Measurements from ENCODE around the gene DNAI2. TPM values are rescaled to one million over a fixed set of nuclear protein-coding genes. Genes with fewer than 3 reads are reported as not detected.

DNAI2 gene
- total RNA-seq, 6 experiments from 2014 or later, result not detected

GRCh38 chr17:74342224-74342623 lies 68.2 kb downstream of the DNAI2 start:
- no peak for DNase-seq

GRCh38 chr17:74343121-74343520 lies 69.1 kb downstream of the DNAI2 start:
- ATAC-seq (no peak), DNase-seq (no peak)
- no peaks in the 10 kb centered on the region for H3K4me1 ChIP-seq
- intact Hi-C loops (cut with DNase I), result no loop called here
- no peaks in the 10 kb centered on the region for H3K9me3 ChIP-seq
- no peak overlapping the region for H3K27ac ChIP-seq
- no peak for TF ChIP-seq POLR2A (IDR thresholded peaks at IDR 0.05)
- TF ChIP-seq CTCF (IDR thresholded peaks at IDR 0.05), result no peak
- WGBS (ENCODE audit: insufficient coverage, low coverage, low lambda C conversion rate, missing lambda C conversion rate), result 69% methylated on average over 4 of the region's 8 CpGs
- H3K36me3 ChIP-seq, result no peaks in the 10 kb centered on the region
- no peaks in the 10 kb centered on the region for H3K27me3 ChIP-seq
- H3K4me3 ChIP-seq, result no peak overlapping the region

More at GRCh38 chr17:74342224-74342623, 68.2 kb downstream of the DNAI2 start:
- peak in 1 of 4 donors; percentile 14 for ATAC-seq
- intact Hi-C loops (cut with DNase I), result no loop called here
- Histone ChIP-seq H3K27ac (no peak overlapping the region), H3K4me1 (no peaks in the 10 kb centered on the region), H3K27me3 (no peaks in the 10 kb centered on the region), H3K4me3 (no peak overlapping the region), H3K9me3 (no peaks in the 10 kb centered on the region), H3K36me3 (no peaks in the 10 kb centered on the region)
- 40% methylated on average over 1 of the region's 10 CpGs for WGBS (ENCODE audit: insufficient coverage, low coverage, low lambda C conversion rate, missing lambda C conversion rate)
- TF ChIP-seq POLR2A (IDR thresholded peaks at IDR 0.05) (no peak), CTCF (IDR thresholded peaks at IDR 0.05) (no peak)

GRCh38 chr17:74343526-74344284 lies 69.7 kb downstream of the DNAI2 start:
- intact Hi-C loops (cut with DNase I), result no loop called here
- H3K4me3 ChIP-seq, result no peak overlapping the region
- no peaks in the 10 kb centered on the region for H3K9me3 ChIP-seq
- no peaks in the 10 kb centered on the region for H3K36me3 ChIP-seq
- no peak for TF ChIP-seq POLR2A (IDR thresholded peaks at IDR 0.05)
- TF ChIP-seq CTCF (IDR thresholded peaks at IDR 0.05), result no peak
- no peak overlapping the region for H3K27ac ChIP-seq
- no peaks in the 10 kb centered on the region for H3K4me1 ChIP-seq
- DNase-seq (no peak), ATAC-seq (peak in 3 of 4 donors; percentile 28 to 35 (median 32))
- WGBS (ENCODE audit: insufficient coverage, low coverage, low lambda C conversion rate, missing lambda C conversion rate), result 32% methylated on average over 3 of the region's 9 CpGs
- H3K27me3 ChIP-seq, result no peaks in the 10 kb centered on the region

GRCh38 chr17:74344658-74345057 lies 70.6 kb downstream of the DNAI2 start:
- intact Hi-C loops (cut with DNase I), result no loop called here
- no CpG with 5 or more reads among the region's 21 CpGs for WGBS (ENCODE audit: insufficient coverage, low coverage, low lambda C conversion rate, missing lambda C conversion rate)
- H3K4me3 ChIP-seq, result no peak overlapping the region
- ATAC-seq (no peak), DNase-seq (no peak)
- H3K36me3 ChIP-seq, result no peaks in the 10 kb centered on the region
- TF ChIP-seq POLR2A (IDR thresholded peaks at IDR 0.05), result no peak
- TF ChIP-seq CTCF (IDR thresholded peaks at IDR 0.05), result no peak
- no peak overlapping the region for H3K27ac ChIP-seq
- H3K27me3 ChIP-seq, result no peaks in the 10 kb centered on the region
- H3K4me1 ChIP-seq, result no peaks in the 10 kb centered on the region
- no peaks in the 10 kb centered on the region for H3K9me3 ChIP-seq
